GM12878 (cell line): Measurements from ENCODE around the gene FOXA1. TPM values are rescaled to one million over a fixed set of nuclear protein-coding genes. Genes with fewer than 3 reads are reported as not detected.

ENCODE experiments used
- ATAC-seq: fragments of 200-7000 bp; cut with Tn5 transposase; 3 replicates; pipeline ENCODE4 v1.9.1; 2020; ENCODE audit warnings: mild to moderate bottlenecking, moderate library complexity
- BruUV-seq: library from RNA; stranded (reverse); fragments of 400-500 nt; replicated peaks from 2 replicates; lab custom pipeline; 2021; lab: Mats Ljungman, UMichigan
- CTCF ChIA-PET: fragments of 300-600 bp; sonication (Branson Sonifier 250); formaldehyde crosslinking; extraction: SDS; loops from one replicate; lab custom pipeline; 2021; ENCODE audit warnings: inconsistent platforms; lab: Yijun Ruan, JAX
- POLR2A ChIA-PET: fragments of 350-600 bp; formaldehyde crosslinking; extraction: SDS; loops from one replicate; lab custom pipeline; 2021; ENCODE audit warnings: inconsistent platforms; lab: Charles Lee
- RAD21 ChIA-PET: fragments of 300-600 bp; sonication (Branson Sonifier 250); formaldehyde crosslinking; loops from one replicate; lab custom pipeline; 2023; ENCODE audit warnings: antibody characterized with exemption; ENCODE audit not compliant: unreplicated experiment; lab: Charles Lee
- SMC1A ChIA-PET: fragments of 300-600 bp; sonication (Branson Sonifier 250); formaldehyde crosslinking; loops from one replicate; lab custom pipeline; 2023; ENCODE audit not compliant: unreplicated experiment, uncharacterized antibody; lab: Charles Lee
- DNase-seq: peaks from one replicate; pipeline ENCODE4 v3.0.0-alpha.2; 2011; ENCODE audit warnings: low read depth, low spot score
- FAIRE-seq: peaks from 3 replicates; lab custom pipeline; 2011; peaks lifted over from hg19 to GRCh38; lab: Jason Lieb, UNC
- H2AFZ ChIP-seq: 2 replicates; pipeline ENCODE4 v1.6.0; 2011; ENCODE audit warnings: low read depth, low read length, control low read depth; ENCODE audit not compliant: control insufficient read depth
- H3K27ac ChIP-seq: 2 replicates; pipeline ENCODE4 v1.5.1; 2011; ENCODE audit warnings: control low read depth; ENCODE audit not compliant: control insufficient read depth, insufficient read depth
- H3K27me3 ChIP-seq, 2 experiments: replicated peaks in 1 of 2; 2 replicates each; pipeline versions ENCODE4 v1.6.0 to v1.6.1; 2011; ENCODE audit warnings: low read length in 1 of 2; ENCODE audit not compliant: control insufficient read depth in 2 of 2, insufficient read depth in 2 of 2
- H3K36me3 ChIP-seq, 2 experiments: 2 replicates each; pipeline ENCODE4 v1.5.1; 2011; ENCODE audit warnings: low read length in 1 of 2; ENCODE audit not compliant: control insufficient read depth in 2 of 2, insufficient read depth in 2 of 2
- H3K4me1 ChIP-seq: 2 replicates; pipeline ENCODE4 v1.6.1; 2011; ENCODE audit warnings: mild to moderate bottlenecking, low read length, moderate library complexity, mixed read lengths; ENCODE audit not compliant: control insufficient read depth, insufficient read depth
- H3K4me2 ChIP-seq: 2 replicates; pipeline ENCODE4 v1.6.0; 2011; ENCODE audit warnings: control low read depth; ENCODE audit not compliant: control insufficient read depth, insufficient read depth
- H3K4me3 ChIP-seq: fragments of 200-600 bp; sonication (generic); 2 replicates; pipeline ENCODE4 v1.5.1; 2016
- H3K79me2 ChIP-seq: 2 replicates; pipeline ENCODE4 v1.6.0; 2011; ENCODE audit warnings: low read length; ENCODE audit not compliant: control insufficient read depth, insufficient read depth
- H3K9ac ChIP-seq: 2 replicates; pipeline ENCODE4 v1.8.0; 2011; ENCODE audit warnings: low read length, control low read depth, mixed read lengths; ENCODE audit not compliant: control insufficient read depth, insufficient read depth
- H3K9me3 ChIP-seq: replicated peaks from 3 replicates; pipeline ENCODE4 v1.5.1; 2011; ENCODE audit warnings: mild to moderate bottlenecking, low read length; ENCODE audit not compliant: control insufficient read depth, insufficient read depth
- H4K20me1 ChIP-seq: 2 replicates; pipeline ENCODE4 v1.6.0; 2011; ENCODE audit not compliant: control insufficient read depth, insufficient read depth
- CUX1 ChIP-seq: IDR thresholded peaks from 2 replicates; pipeline ENCODE4 v1.6.1; 2012; ENCODE audit warnings: improper control_type of control experiment, low read depth, low read length; ENCODE audit not compliant: insufficient replicate concordance
- HSF1 ChIP-seq: fragments of 150-350 bp; IDR thresholded peaks from 2 replicates; pipeline ENCODE4 v1.6.1; 2014; ENCODE audit warnings: mild to moderate bottlenecking, low read depth, low read length
- MXI1 ChIP-seq: fragments of 150-350 bp; IDR thresholded peaks from 2 replicates; pipeline ENCODE4 v1.6.1; 2011; ENCODE audit warnings: low read depth, mild to moderate bottlenecking, inconsistent platforms, low read length, improper control_type of control experiment
- NRF1 ChIP-seq: conservative IDR thresholded peaks from 2 replicates; pipeline ENCODE4 v1.6.1; 2011; ENCODE audit warnings: mild to moderate bottlenecking, low read depth, low read length, improper control_type of control experiment
- SMARCA5 ChIP-seq: fragments of 450-650 bp; IDR thresholded peaks from 2 replicates; pipeline ENCODE4 v1.6.1; 2017; ENCODE audit warnings: mild to moderate bottlenecking
- SUPT20H ChIP-seq: IDR thresholded peaks from 2 replicates; pipeline ENCODE4 v1.6.1; 2011; ENCODE audit warnings: low read depth, mild to moderate bottlenecking, low read length, moderate library complexity, borderline replicate concordance; ENCODE audit not compliant: control insufficient read depth
- ZBTB4 ChIP-seq: fragments of 450-650 bp; formaldehyde crosslinking; IDR thresholded peaks from 2 replicates; pipeline ENCODE4 v1.4.0; 2022; ENCODE audit warnings: mild to moderate bottlenecking, moderate library complexity
- WGBS: methylation state at CpG from one replicate; pipeline ENCODE4 v1.1.6; 2016; ENCODE audit warnings: low lambda C conversion rate; ENCODE audit not compliant: insufficient replicate concordance, insufficient coverage; ENCODE audit errors: missing lambda C conversion rate; 5-methylcytosine and 5-hydroxymethylcytosine counted together
- in situ Hi-C: fragments of 300-500 bp; cut with MboI; formaldehyde crosslinking; loops from 9 replicates; pipeline ENCODE4 v1.14.3; 2018; ENCODE audit warnings: mixed read lengths
- intact Hi-C: fragments of 100-400 bp; cut with micrococcal nuclease; formaldehyde crosslinking; loops from one replicate; pipeline ENCODE4 v1.14.2; 2022; ENCODE audit not compliant: unreplicated experiment
- polyA plus RNA-seq, 11 experiments: library from polyadenylated mRNA; depleted of rRNA in 4 of 11; unstranded in 6 of 11; stranded (reverse) in 5 of 11; fragments of >200 nt; fragmentation: Nextera tagmentation in 4 of 11; fragmentation: Illumina TruSeq in 1 of 11; extraction: Ambion mirVana in 4 of 11; extraction: Trizol in 1 of 11; gene quantifications; 1 replicate in 1 of 11; 2 replicates in 10 of 11; pipeline versions ENCODE4 v1.2.1 to v1.2.3, GENCODE V29; 2011 to 2016; ENCODE audit warnings: inconsistent platforms in 2 of 11, missing spikeins in 2 of 11, low read depth in 1 of 11
- total RNA-seq, 4 experiments: library from RNA; depleted of rRNA in 3 of 4; stranded (reverse); fragments of >200 nt in 3 of 4; fragmentation: Illumina TruSeq in 1 of 4; extraction: Trizol in 1 of 4; gene quantifications; 2 replicates each; pipeline versions ENCODE4 v1.2.1 to v1.2.3, GENCODE V29; 2013 to 2021

Gene FOXA1
- total and polyA plus RNA-seq, 10 of the 15 experiments (the other 5 are each of a cell fraction or from before 2014, with no cell fraction given) = 0.03 to 0.18 (median 0.06) TPM; not detected in 7

GRCh38 chr14:37597914-37598746 is 3.1 kb upstream of the FOXA1 start:
- no peak overlapping the region for H3K4me2 ChIP-seq
- FAIRE-seq (no peak), DNase-seq (no peak), ATAC-seq (no peak)
- intact Hi-C loops = no loop called here
- H3K27ac ChIP-seq = no peak overlapping the region
- ChIA-PET RAD21 (no interaction called here), SMC1A (no interaction called here), CTCF (no interaction called here), POLR2A (no interaction called here)
- no peaks in the 10 kb centered on the region for H3K79me2 ChIP-seq
- no peaks in the 10 kb centered on the region; the same call in 2 of the 3 replicates for H3K9me3 ChIP-seq
- in situ Hi-C loops = no loop called here
- no peak overlapping the region for H3K4me3 ChIP-seq
- 69% methylated on average over 38 of the region's 50 CpGs for WGBS
- TF ChIP-seq CUX1 (no peak), NRF1 (no peak), HSF1 (no peak), MXI1 (no peak), ZBTB4 (CRISPR knock-in tag) (no peak), SUPT20H (no peak), SMARCA5 (no peak)
- H3K4me1 ChIP-seq = no peaks in the 10 kb centered on the region
- no peak overlapping the region for H3K9ac ChIP-seq
- H2AFZ ChIP-seq = no peak overlapping the region
- no peaks in the 10 kb centered on the region for H4K20me1 ChIP-seq
- no TSS peak for BruUV-seq
- no peaks in the 10 kb centered on the region for H3K36me3 ChIP-seq
- no peaks in the 10 kb centered on the region; a peak in 2 of 4 replicates for H3K27me3 ChIP-seq
